ENCODE data around the gene ADAMTS5. TPM values are rescaled to one million over a fixed set of nuclear protein-coding genes. Genes with fewer than 3 reads are reported as not detected.
A peak's percentile ranks its signal among the peaks of the same experiment; 100 is the strongest.

ADAMTS5 gene

GRCh38 chr21:26877018-26877417 lies 89.9 kb downstream of the ADAMTS5 start:
- DNase-seq, result no peak
- H3K27me3 ChIP-seq (ENCODE audit: control insufficient read depth in 1 of 2, insufficient read depth in 1 of 2, low read length in 2 of 2), result no peaks in the 10 kb centered on the region
- no peak overlapping the region for H2BK12ac ChIP-seq (ENCODE audit: low read length in 2 of 2)
- no peak overlapping the region for H3K27ac ChIP-seq (ENCODE audit: low read length, poor library complexity, severe bottlenecking)
- no peak overlapping the region for H3K14ac ChIP-seq (ENCODE audit: low read length in 2 of 2)
- H3K18ac ChIP-seq (ENCODE audit: low read depth in 1 of 2, low read length in 2 of 2), result no peak overlapping the region
- H2AFZ ChIP-seq (ENCODE audit: low read depth, low read length), result no peak overlapping the region
- no peaks in the 10 kb centered on the region for H3K36me3 ChIP-seq (ENCODE audit: control insufficient read depth in 1 of 2, insufficient read depth in 2 of 2, low read depth in 1 of 2, low read length in 2 of 2)
- no peak overlapping the region for H2BK120ac ChIP-seq (ENCODE audit: low read depth, low read length)
- no peak overlapping the region for H3K4ac ChIP-seq (ENCODE audit: low read depth in 1 of 2, low read length in 2 of 2)
- H4K91ac ChIP-seq (ENCODE audit: low read length), result no peak overlapping the region
- 84% methylated on average over 5 of the region's 6 CpGs for WGBS
- H3K4me3 ChIP-seq (ENCODE audit: insufficient read depth in 1 of 2, low read depth in 1 of 2, low read length in 2 of 2), result peak overlapping the region in 1 of 2 experiments; percentile 56
- H2AK5ac ChIP-seq (ENCODE audit: low read length, severe bottlenecking), result no peak overlapping the region
- peak overlapping the region; percentile 62 for H3K9ac ChIP-seq (ENCODE audit: low read length)
- H3K9me3 ChIP-seq (ENCODE audit: control insufficient read depth, low read length), result peaks cover 26% of the 10 kb centered on the region
- H3K4me1 ChIP-seq (ENCODE audit: control insufficient read depth, insufficient read depth, low read depth, low read length), result no peaks in the 10 kb centered on the region
- H2BK5ac ChIP-seq (ENCODE audit: low read depth, low read length, poor library complexity, severe bottlenecking), result no peak overlapping the region
- no peak overlapping the region for H3K23ac ChIP-seq (ENCODE audit: low read length in 2 of 2)
- H4K8ac ChIP-seq (ENCODE audit: low read length), result no peak overlapping the region
- H3K4me2 ChIP-seq (ENCODE audit: low read length, poor library complexity, severe bottlenecking), result no peak overlapping the region
- H2BK15ac ChIP-seq (ENCODE audit: low read depth, poor library complexity, severe bottlenecking), result no peak overlapping the region
- H3K79me1 ChIP-seq (replicated peaks; ENCODE audit: low read length, poor library complexity, severe bottlenecking), result no peaks in the 10 kb centered on the region

GRCh38 chr21:26874347-26874746 lies 92.5 kb downstream of the ADAMTS5 start:
- H2BK15ac ChIP-seq (ENCODE audit: low read depth, poor library complexity, severe bottlenecking), result no peak overlapping the region
- no peak overlapping the region for H2BK12ac ChIP-seq (ENCODE audit: low read length in 2 of 2)
- H3K9me3 ChIP-seq (ENCODE audit: control insufficient read depth, low read length), result peaks cover 30% of the 10 kb centered on the region
- H3K4me3 ChIP-seq (ENCODE audit: insufficient read depth in 1 of 2, low read depth in 1 of 2, low read length in 2 of 2), result no peak overlapping the region
- no peaks in the 10 kb centered on the region for H3K27me3 ChIP-seq (ENCODE audit: control insufficient read depth in 1 of 2, insufficient read depth in 1 of 2, low read length in 2 of 2)
- no peak overlapping the region for H3K23ac ChIP-seq (ENCODE audit: low read length in 2 of 2)
- H3K9ac ChIP-seq (ENCODE audit: low read length), result no peak overlapping the region
- no peak overlapping the region for H2BK120ac ChIP-seq (ENCODE audit: low read depth, low read length)
- no peak overlapping the region for H3K27ac ChIP-seq (ENCODE audit: low read length, poor library complexity, severe bottlenecking)
- H3K36me3 ChIP-seq (ENCODE audit: control insufficient read depth in 1 of 2, insufficient read depth in 2 of 2, low read depth in 1 of 2, low read length in 2 of 2), result no peaks in the 10 kb centered on the region
- no peak for DNase-seq
- H3K79me1 ChIP-seq (replicated peaks; ENCODE audit: low read length, poor library complexity, severe bottlenecking), result no peaks in the 10 kb centered on the region
- H3K4ac ChIP-seq (ENCODE audit: low read depth in 1 of 2, low read length in 2 of 2), result no peak overlapping the region
- no peak overlapping the region for H4K91ac ChIP-seq (ENCODE audit: low read length)
- no peak overlapping the region for H2BK5ac ChIP-seq (ENCODE audit: low read depth, low read length, poor library complexity, severe bottlenecking)
- H4K8ac ChIP-seq (ENCODE audit: low read length), result no peak overlapping the region
- WGBS, result 88% methylated on average over 1 of the region's 1 CpG
- H3K4me1 ChIP-seq (ENCODE audit: control insufficient read depth, insufficient read depth, low read depth, low read length), result no peaks in the 10 kb centered on the region
- no peak overlapping the region for H2AK5ac ChIP-seq (ENCODE audit: low read length, severe bottlenecking)
- no peak overlapping the region for H2AFZ ChIP-seq (ENCODE audit: low read depth, low read length)
- H3K18ac ChIP-seq (ENCODE audit: low read depth in 1 of 2, low read length in 2 of 2), result no peak overlapping the region
- H3K14ac ChIP-seq (ENCODE audit: low read length in 2 of 2), result no peak overlapping the region
- no peak overlapping the region for H3K4me2 ChIP-seq (ENCODE audit: low read length, poor library complexity, severe bottlenecking)

Small RNAs within 50 kb of the gene (small RNA-seq; reads per million reads assigned to genes)
- gene MIR4759 (ENCODE audit: low read depth), result not detected
